Prostate gland (tissue), 2 donors: ENCODE measurements around the gene DUS3L. TPM values are rescaled to one million over a fixed set of nuclear protein-coding genes. Genes with fewer than 3 reads are reported as not detected.

Experiments
- DNase-seq: peaks from one replicate; pipeline ENCODE4 v3.0.0-alpha.2; 2019; ENCODE audit warnings: low spot score
- H3K27ac ChIP-seq, 2 donors: fragments of 200-600 bp; sonication (generic); 2 replicates each; pipeline ENCODE4 v1.5.1; 2017 to 2019
- H3K27me3 ChIP-seq: fragments of 200-600 bp; sonication (generic); replicated peaks from 2 replicates; pipeline ENCODE4 v1.5.1; 2019; ENCODE audit not compliant: insufficient read depth
- H3K36me3 ChIP-seq, 2 donors: fragments of 200-600 bp; sonication (generic); 1 replicate in 1 of 2; 2 replicates in 1 of 2; pipeline versions ENCODE4 v1.5.1 to v1.8.1; 2017 to 2019
- H3K4me1 ChIP-seq: fragments of 200-600 bp; sonication (generic); replicated peaks from 2 replicates; pipeline ENCODE4 v1.5.1; 2019
- H3K4me3 ChIP-seq, 2 donors: fragments of 200-600 bp; sonication (generic); 2 replicates each; pipeline ENCODE4 v1.5.1; 2017 to 2019
- H3K9me3 ChIP-seq: fragments of 200-600 bp; sonication (generic); 2 replicates; pipeline ENCODE4 v1.5.1; 2017
- CTCF ChIP-seq, 4 experiments: fragments of 200-600 bp in 2 of 4; fragments of 450-650 bp in 2 of 4; sonication (generic) in 2 of 4; IDR thresholded peaks; 1 replicate in 3 of 4; 2 replicates in 1 of 4; pipeline ENCODE4 v1.5.1; 2016 to 2019; ENCODE audit warnings: antibody characterized with exemption in 4 of 4, mild to moderate bottlenecking in 2 of 4, moderate library complexity in 2 of 4
- POLR2A ChIP-seq: fragments of 450-650 bp; IDR thresholded peaks from one replicate; pipeline ENCODE4 v1.6.1; 2016; ENCODE audit warnings: antibody characterized with exemption, mild to moderate bottlenecking
- POLR2AphosphoS5 ChIP-seq: sonication (generic); formaldehyde crosslinking; IDR thresholded peaks from one replicate; pipeline ENCODE4 v1.6.1; 2017; ENCODE audit warnings: antibody characterized with exemption
- WGBS: methylation state at CpG from one replicate; pipeline ENCODE4 v1.1.5; 2018; 5-methylcytosine and 5-hydroxymethylcytosine counted together
- intact Hi-C: fragments of 100-400 bp; cut with DNase I; formaldehyde crosslinking; loops from one replicate; pipeline ENCODE4 v1.14.2; 2022
- total RNA-seq, 2 donors: library from RNA; depleted of rRNA; stranded (reverse); fragments of >200 nt; gene quantifications; one replicate each; pipeline ENCODE4 v1.1.0, GENCODE V29; 2016

The DUS3L gene
- 10 to 100 TPM; 43.8 to 57.5 TPM for total RNA-seq

- no peaks in the 10 kb centered on the region for H3K9me3 ChIP-seq
- WGBS = 12% methylated on average over 69 of the region's 72 CpGs
- peak; percentile 97 for DNase-seq
- H3K27me3 ChIP-seq = no peaks in the 10 kb centered on the region
- H3K27ac ChIP-seq = peak within 1 kb of the TSS; percentile 87 to 93
- H3K4me3 ChIP-seq = peak within 1 kb of the TSS; percentile 62 to 67
- peak; percentile 94 for TF ChIP-seq POLR2AphosphoS5
- no peak for TF ChIP-seq POLR2A
- TF ChIP-seq CTCF (IDR thresholded peaks at IDR 0.05) = peak in 1 of 4 experiments; percentile 18
- peaks cover 10 to 39% of the 10 kb centered on the region in 2 donors for H3K36me3 ChIP-seq
- intact Hi-C loops = no loop called here
- no peaks in the 10 kb centered on the region for H3K4me1 ChIP-seq
These were observed at the start of gene DUS3L for GRCh38 chr19:5790559-5791520. Gene DUS3L, minus strand, starts transcription at chr19:5791163. Its CDS starts 22 bp downstream, at chr19:5791141.

GRCh38 chr19:5839065-5840017 lies 48.4 kb upstream of the DUS3L start, which contains the start of gene FUT6:
Gene FUT6, minus strand, starts transcription at chr19:5839702. Its CDS starts 7,135 bp downstream, at chr19:5832567.
- no peak within 1 kb of the TSS for H3K4me3 ChIP-seq
- DNase-seq = no peak
- H3K27me3 ChIP-seq = no peaks in the 10 kb centered on the region
- WGBS = 92% methylated on average over 9 of the region's 9 CpGs
- no peak for TF ChIP-seq POLR2A
- TF ChIP-seq CTCF (IDR thresholded peaks at IDR 0.05) = no peak
- no peak for TF ChIP-seq POLR2AphosphoS5
- H3K27ac ChIP-seq = no peak within 1 kb of the TSS
- H3K9me3 ChIP-seq = no peaks in the 10 kb centered on the region
- intact Hi-C loops = no loop called here
- no peaks in the 10 kb centered on the region for H3K4me1 ChIP-seq
- H3K36me3 ChIP-seq = no peaks in the 10 kb centered on the region

GRCh38 chr19:5838353-5839064 lies 47.5 kb upstream of the DUS3L start:
- Histone ChIP-seq H3K36me3 (no peaks in the 10 kb centered on the region), H3K9me3 (no peaks in the 10 kb centered on the region), H3K27ac (no peak overlapping the region), H3K4me3 (no peak overlapping the region), H3K4me1 (no peaks in the 10 kb centered on the region), H3K27me3 (no peaks in the 10 kb centered on the region)
- intact Hi-C loops = no loop called here
- DNase-seq = no peak
- WGBS = 63% methylated on average over 20 of the region's 20 CpGs
- TF ChIP-seq POLR2AphosphoS5 (no peak), POLR2A (no peak), CTCF (IDR thresholded peaks at IDR 0.05) (no peak)

- Histone ChIP-seq H3K4me1 (no peaks in the 10 kb centered on the region), H3K27me3 (no peaks in the 10 kb centered on the region), H3K9me3 (no peaks in the 10 kb centered on the region), H3K36me3 (no peaks in the 10 kb centered on the region), H3K4me3 (no peak overlapping the region), H3K27ac (no peak overlapping the region)
- no peak for DNase-seq
- TF ChIP-seq POLR2AphosphoS5 = no peak
- no peak for TF ChIP-seq CTCF (IDR thresholded peaks at IDR 0.05)
- no peak for TF ChIP-seq POLR2A
- WGBS = 51% methylated on average over 15 of the region's 15 CpGs
- intact Hi-C loops = no loop called here
These were observed 46.9 kb upstream of the DUS3L start for GRCh38 chr19:5837761-5838352.
